H9 (cell line): ENCODE measurements around the gene CELF4. TPM values are rescaled to one million over a fixed set of nuclear protein-coding genes. Genes with fewer than 3 reads are reported as not detected.

Experiments used
- DNase-seq: peaks from one replicate; pipeline ENCODE4 v3.0.0-alpha.2; 2017
- H2AFZ ChIP-seq: one replicate; pipeline ENCODE4 v1.6.1; 2013; ENCODE audit warnings: mild to moderate bottlenecking, low read length, control low read depth, moderate library complexity
- H2AK5ac ChIP-seq: 2 replicates; pipeline ENCODE4 v1.6.1; 2013; ENCODE audit warnings: low read length, control low read depth, mixed read lengths; ENCODE audit not compliant: insufficient read length
- H2BK120ac ChIP-seq: one replicate; pipeline ENCODE4 v1.6.1; 2013; ENCODE audit warnings: low read depth, mild to moderate bottlenecking, low read length, control low read depth, inconsistent platforms; ENCODE audit not compliant: poor library complexity, severe bottlenecking
- H2BK12ac ChIP-seq: 2 replicates; pipeline ENCODE4 v1.6.1; 2013; ENCODE audit warnings: low read length, control low read depth, mixed read lengths, low read depth; ENCODE audit not compliant: insufficient read length
- H2BK15ac ChIP-seq: 2 replicates; pipeline ENCODE4 v1.6.1; 2013; ENCODE audit warnings: low read depth, low read length, control low read depth
- H2BK20ac ChIP-seq: one replicate; pipeline ENCODE4 v1.6.1; 2013; ENCODE audit warnings: low read depth, mild to moderate bottlenecking, low read length, control low read depth, inconsistent platforms; ENCODE audit not compliant: poor library complexity, severe bottlenecking
- H2BK5ac ChIP-seq: 2 replicates; pipeline ENCODE4 v1.6.1; 2013; ENCODE audit warnings: low read length, control low read depth, mixed read lengths; ENCODE audit not compliant: insufficient read length
- H3K14ac ChIP-seq: 2 replicates; pipeline ENCODE4 v1.6.1; 2013; ENCODE audit warnings: low read length, control low read depth; ENCODE audit not compliant: insufficient read depth
- H3K18ac ChIP-seq: 2 replicates; pipeline ENCODE4 v1.6.1; 2013; ENCODE audit warnings: low read depth, mild to moderate bottlenecking, mixed read lengths, low read length, control low read depth; ENCODE audit not compliant: insufficient read length
- H3K23ac ChIP-seq: 2 replicates; pipeline ENCODE4 v1.6.1; 2013; ENCODE audit warnings: low read length, control low read depth, mixed read lengths, low read depth; ENCODE audit not compliant: insufficient read length
- H3K23me2 ChIP-seq: 2 replicates; pipeline ENCODE4 v1.6.1; 2013; ENCODE audit warnings: low read depth, mild to moderate bottlenecking, mixed read lengths, low read length, control low read depth; ENCODE audit not compliant: insufficient read length, poor library complexity, severe bottlenecking
- H3K27ac ChIP-seq: 2 replicates; pipeline ENCODE4 v1.5.1; 2013; ENCODE audit warnings: low read length, control low read depth, mixed read lengths, low read depth; ENCODE audit not compliant: insufficient read length
- H3K27me3 ChIP-seq: 2 replicates; pipeline ENCODE4 v1.6.1; 2013; ENCODE audit warnings: low read length, control low read depth, inconsistent platforms; ENCODE audit not compliant: insufficient read depth
- H3K4ac ChIP-seq: 2 replicates; pipeline ENCODE4 v1.6.1; 2013; ENCODE audit warnings: low read depth, mild to moderate bottlenecking, control low read depth, inconsistent platforms, low read length, moderate library complexity
- H3K4me1 ChIP-seq: 2 replicates; pipeline ENCODE4 v1.6.1; 2013; ENCODE audit warnings: low read length, control low read depth, inconsistent platforms; ENCODE audit not compliant: insufficient read depth
- H3K4me2 ChIP-seq: 2 replicates; pipeline ENCODE4 v1.6.1; 2013; ENCODE audit warnings: low read length, control low read depth, mixed read lengths; ENCODE audit not compliant: insufficient read length, insufficient read depth
- H3K56ac ChIP-seq: 2 replicates; pipeline ENCODE4 v1.6.1; 2013; ENCODE audit warnings: low read depth, mild to moderate bottlenecking, mixed read lengths, low read length, control low read depth; ENCODE audit not compliant: insufficient read length
- H3K79me1 ChIP-seq: 2 replicates; pipeline ENCODE4 v1.6.1; 2013; ENCODE audit warnings: low read depth, mild to moderate bottlenecking, moderate library complexity, low read length, control low read depth, inconsistent platforms; ENCODE audit not compliant: insufficient read depth, poor library complexity, severe bottlenecking
- H3K79me2 ChIP-seq: 2 replicates; pipeline ENCODE4 v1.6.1; 2013; ENCODE audit warnings: low read length, control low read depth, inconsistent platforms; ENCODE audit not compliant: insufficient read depth
- H3K9ac ChIP-seq: 2 replicates; pipeline ENCODE4 v1.6.1; 2013; ENCODE audit warnings: low read length, control low read depth, mixed read lengths; ENCODE audit not compliant: insufficient read length; ENCODE audit errors: extremely low read depth
- H3K9me3 ChIP-seq: one replicate; pipeline ENCODE4 v1.6.1; 2013; ENCODE audit warnings: low read depth, low read length, inconsistent platforms; ENCODE audit not compliant: control insufficient read depth
- H3T11ph ChIP-seq: one replicate; pipeline ENCODE4 v1.6.1; 2013; ENCODE audit warnings: mild to moderate bottlenecking, low read length, control low read depth, inconsistent platforms
- H4K20me1 ChIP-seq: one replicate; pipeline ENCODE4 v1.6.1; 2013; ENCODE audit not compliant: control insufficient read depth, insufficient read length, insufficient read depth
- H4K5ac ChIP-seq: 2 replicates; pipeline ENCODE4 v1.6.1; 2013; ENCODE audit warnings: low read depth, mild to moderate bottlenecking, mixed read lengths, low read length, control low read depth; ENCODE audit not compliant: insufficient read length
- H4K8ac ChIP-seq: replicated peaks from 2 replicates; pipeline ENCODE4 v1.6.1; 2013; ENCODE audit warnings: low read length, control low read depth, mixed read lengths, low read depth; ENCODE audit not compliant: insufficient read length
- H4K91ac ChIP-seq: 2 replicates; pipeline ENCODE4 v1.6.1; 2013; ENCODE audit warnings: low read depth, mild to moderate bottlenecking, moderate library complexity, mixed read lengths, low read length, control low read depth; ENCODE audit not compliant: insufficient read length
- H3K27ac Mint-ChIP-seq, 3 experiments: 2 replicates in 2 of 3; 3 replicates in 1 of 3; pipeline ENCODE4 v1.8.0; 2020 to 2021; ENCODE audit warnings: mixed read lengths in 3 of 3, mild to moderate bottlenecking in 1 of 3, moderate library complexity in 1 of 3
- H3K27me3 Mint-ChIP-seq: 2 replicates; pipeline ENCODE4 v1.8.0; 2021; ENCODE audit warnings: low read depth, mild to moderate bottlenecking, moderate library complexity, mixed read lengths
- H3K36me3 Mint-ChIP-seq, 3 experiments: 2 replicates in 2 of 3; 3 replicates in 1 of 3; pipeline ENCODE4 v1.8.0; 2020 to 2021; ENCODE audit warnings: low read depth in 3 of 3, mixed read lengths in 3 of 3; ENCODE audit not compliant: insufficient read depth in 1 of 3
- H3K4me1 Mint-ChIP-seq, 2 experiments: 2 replicates each; pipeline ENCODE4 v1.8.0; 2020; ENCODE audit warnings: mixed read lengths in 2 of 2
- H3K4me3 Mint-ChIP-seq, 2 experiments: 2 replicates in 1 of 2; 3 replicates in 1 of 2; pipeline ENCODE4 v1.8.0; 2020 to 2021; ENCODE audit warnings: mild to moderate bottlenecking in 2 of 2, mixed read lengths in 2 of 2, moderate library complexity in 1 of 2
- H3K9me3 Mint-ChIP-seq, 2 experiments: 2 replicates in 1 of 2; 3 replicates in 1 of 2; pipeline ENCODE4 v1.8.0; 2020; ENCODE audit warnings: mild to moderate bottlenecking in 2 of 2, mixed read lengths in 2 of 2, moderate library complexity in 1 of 2
- CTCF ChIP-seq: fragments of 200-600 bp; sonication (generic); conservative IDR thresholded peaks from 3 replicates; pipeline ENCODE4 v1.8.0; 2021; ENCODE audit warnings: antibody characterized with exemption, mild to moderate bottlenecking
- WGBS: extraction: QIAGEN DNeasy Blood & Tissue Kit; methylation state at CpG from one replicate; pipeline ENCODE4 v1.1.7; 2013; ENCODE audit warnings: missing lambda C conversion rate, low lambda C conversion rate, mixed read lengths; ENCODE audit not compliant: insufficient read length; ENCODE audit errors: extremely low coverage; 5-methylcytosine and 5-hydroxymethylcytosine counted together
- total RNA-seq: library from RNA; stranded (reverse); gene quantifications from 2 replicates; pipeline ENCODE4 v1.2.1, GENCODE V29; 2021

CELF4 gene
- total RNA-seq, 1 experiment from 2014 or later: 1.1 TPM

- Histone ChIP-seq H3K9me3 (no peaks in the 10 kb centered on the region), H3K23me2 (no peaks in the 10 kb centered on the region), H3K79me1 (no peaks in the 10 kb centered on the region), H2BK15ac (no peak overlapping the region), H3T11ph (no peak overlapping the region), H3K4me2 (peak overlapping the region; percentile 42), H4K20me1 (no peaks in the 10 kb centered on the region), H3K9ac (no peak overlapping the region), H3K27me3 (peaks cover 7% of the 10 kb centered on the region; the same call in 1 of the 2 replicates), H4K5ac (no peak overlapping the region), H3K23ac (no peak overlapping the region), H2BK12ac (no peak overlapping the region), H2BK20ac (no peak overlapping the region), H3K27ac (no peak overlapping the region), H4K91ac (peak overlapping the region; percentile 23), H4K8ac (no peak overlapping the region), H3K79me2 (no peaks in the 10 kb centered on the region), H2BK120ac (no peak overlapping the region), H2AFZ (no peak overlapping the region), H2AK5ac (no peak overlapping the region), H3K14ac (peak overlapping the region; percentile 19; the same call in 1 of the 2 replicates), H3K56ac (no peak overlapping the region), H2BK5ac (no peak overlapping the region), H3K18ac (no peak overlapping the region), H3K4me1 (no peaks in the 10 kb centered on the region; the same call in 1 of the 2 replicates), H3K4ac (no peak overlapping the region)
- H3K9me3 Mint-ChIP-seq: peaks cover 18 to 21% of the 10 kb centered on the region in 2 experiments
- H3K27ac Mint-ChIP-seq: no peak overlapping the region
- no peak for DNase-seq
- peaks cover 17 to 26% of the 10 kb centered on the region in 2 experiments for H3K4me1 Mint-ChIP-seq
- H3K36me3 Mint-ChIP-seq: peaks cover 4 to 12% (median 9%) of the 10 kb centered on the region in 3 experiments; a peak in 6 of 7 replicates
- H3K4me3 Mint-ChIP-seq: peak overlapping the region; percentile 52 to 72
- peaks cover 98% of the 10 kb centered on the region for H3K27me3 Mint-ChIP-seq
- TF ChIP-seq CTCF: no peak
- no CpG with 5 or more reads among the region's 6 CpGs for WGBS
Measured at GRCh38 chr18:37393221-37393827, 172.3 kb downstream of the CELF4 start.
